Cardiac fibroblast (primary cell): ENCODE measurements around the gene NDUFAF8.

ENCODE experiments used
- DNase-seq, 2 donors: peaks; one replicate each; pipeline versions ENCODE4 v3.0.0 to v3.0.0-alpha.2; 2010; ENCODE audit warnings: low read depth in 2 of 2
- H3K4me3 ChIP-seq, 2 donors: replicated peaks in 1 of 2; 1 replicate in 1 of 2; 2 replicates in 1 of 2; pipeline ENCODE4 v1.5.1; 2011; ENCODE audit warnings: low read depth in 2 of 2, low read length in 2 of 2, mild to moderate bottlenecking in 2 of 2, moderate library complexity in 1 of 2
- CTCF ChIP-seq: IDR thresholded peaks from one replicate; pipeline ENCODE4 v1.5.1; 2011; ENCODE audit warnings: low read depth, mild to moderate bottlenecking, low read length, inconsistent platforms

NDUFAF8 gene

GRCh38 chr17:81238815-81239713, at the start of gene NDUFAF8, which contains the start of gene TEPSIN:
NDUFAF8 (plus strand) TSS chr17:81239318; CDS start chr17:81239364, 46 bp downstream.
TEPSIN (minus strand) TSS chr17:81239055; CDS start chr17:81239033, 22 bp downstream.
- H3K4me3 ChIP-seq: peak within 1 kb of the TSS; percentile 85 to 86
- DNase-seq: peak; percentile 100
- TF ChIP-seq CTCF: no peak

GRCh38 chr17:81189670-81190530, 49.2 kb upstream of the NDUFAF8 start:
- DNase-seq: no peak
- no peak for TF ChIP-seq CTCF
- no peak overlapping the region for H3K4me3 ChIP-seq

DNA sequence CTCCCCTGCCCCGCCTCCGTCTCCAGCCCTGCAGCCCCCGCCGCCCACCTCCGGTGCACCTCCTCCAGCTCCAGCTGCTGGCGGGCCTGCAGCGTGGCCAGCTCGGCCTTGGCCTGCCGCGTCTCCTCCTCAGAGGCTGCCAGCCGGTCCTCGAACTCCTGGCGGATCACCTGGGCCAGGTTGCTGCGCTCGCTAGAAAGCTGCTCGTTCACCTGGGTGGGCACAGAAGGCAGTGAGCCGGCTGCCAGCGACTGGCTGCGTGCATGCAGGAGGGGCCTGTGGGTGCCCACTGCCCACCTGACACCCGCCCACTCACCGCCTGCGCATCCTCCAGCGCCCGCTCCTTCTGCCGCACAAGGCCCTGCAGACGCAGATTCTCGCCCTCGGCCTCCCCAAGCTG, 48.5 kb upstream of the NDUFAF8 start:
- no peak overlapping the region for H3K4me3 ChIP-seq
- DNase-seq: no peak
- TF ChIP-seq CTCF: no peak

- DNase-seq: no peak
- no peak overlapping the region for H3K4me3 ChIP-seq
- TF ChIP-seq CTCF: no peak
Observed at GRCh38 chr17:81191116-81191515, 48.0 kb upstream of the NDUFAF8 start.

DNA sequence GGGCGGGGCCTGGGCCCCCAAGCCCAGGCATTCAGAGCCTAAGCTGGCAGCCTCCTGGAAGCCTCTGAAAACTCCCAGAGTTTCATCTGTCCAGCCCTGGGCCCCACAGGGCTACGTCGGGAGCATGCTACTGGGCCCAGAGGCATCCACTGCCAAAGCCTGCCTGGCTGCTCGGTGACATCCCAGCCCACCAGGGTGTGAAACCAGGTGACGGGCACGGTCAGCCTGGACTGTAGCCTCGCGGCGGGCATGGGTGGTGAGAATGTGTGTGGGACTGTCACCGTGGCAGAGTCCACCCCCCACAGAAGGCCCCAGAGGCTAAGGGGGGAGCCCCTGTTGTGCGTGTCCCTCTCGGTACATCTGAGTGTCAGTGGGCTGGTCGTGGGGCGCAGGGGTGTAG, 47.5 kb upstream of the NDUFAF8 start:
- no peak for TF ChIP-seq CTCF
- no peak overlapping the region for H3K4me3 ChIP-seq

DNA sequence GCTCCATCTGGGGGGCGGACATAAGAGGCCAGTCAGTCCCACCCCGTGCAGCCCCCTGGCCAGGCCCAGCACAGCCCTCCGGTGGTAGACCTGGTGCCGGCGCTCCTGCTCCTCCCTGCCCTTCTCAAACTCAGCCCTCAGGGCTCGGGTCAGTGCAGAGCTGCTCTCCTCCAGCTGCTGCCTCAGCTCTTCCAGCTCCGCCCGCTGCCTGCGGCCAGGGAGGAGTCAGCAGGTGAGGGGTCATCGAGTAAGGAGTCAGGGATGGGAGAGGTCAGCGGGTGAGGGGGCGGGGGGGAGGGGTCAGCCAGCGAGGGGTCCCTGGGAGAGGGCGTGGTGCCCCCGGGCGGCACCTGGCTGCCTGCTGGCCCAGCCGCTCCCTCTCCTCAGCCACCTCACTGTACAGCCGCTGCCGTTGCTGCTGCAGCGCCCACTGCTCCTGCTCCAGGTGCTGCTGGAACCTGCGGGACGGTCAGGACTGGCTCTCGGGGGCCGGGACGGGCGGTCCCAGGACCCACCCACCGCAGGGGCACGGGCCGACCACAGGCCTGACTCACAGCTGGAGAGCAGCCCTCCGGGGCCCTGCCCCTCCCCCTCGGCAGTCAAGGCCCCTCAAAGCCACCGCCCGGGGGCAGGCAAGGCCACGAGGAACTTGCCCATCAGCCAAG, 46.6 kb upstream of the NDUFAF8 start:
- no peak for TF ChIP-seq CTCF
- H3K4me3 ChIP-seq: no peak overlapping the region
- no peak for DNase-seq

More for the DNA sequence above, 47.5 kb upstream of the NDUFAF8 start:
- no peak for DNase-seq
